Activated CD4-positive, alpha-beta T cell treated with anti-CD3 and anti-CD28 coated beads, Interleukin-2, amount 10 ng/mL, durations not matched to agents 7 days and 5 days (primary cell): ENCODE data around the gene DPP3. TPM values are rescaled to one million over a fixed set of nuclear protein-coding genes. Genes with fewer than 3 reads are reported as not detected.

Experiments used
- CTCF ChIA-PET: fragments of 350-600 bp; sonication (Branson Sonifier 250); formaldehyde crosslinking; loops from one replicate; lab custom pipeline; 2021; ENCODE audit warnings: antibody characterized with exemption; lab: Charles Lee
- POLR2A ChIA-PET: fragments of 350-600 bp; sonication (Branson Sonifier 250); formaldehyde crosslinking; loops from one replicate; lab custom pipeline; 2021; ENCODE audit warnings: antibody characterized with exemption; lab: Charles Lee
- DNase-seq: peaks from one replicate; pipeline ENCODE4 v3.0.0-alpha.2; 2020
- H3K27ac Mint-ChIP-seq: one replicate; pipeline ENCODE4 v1.8.0; 2021; ENCODE audit warnings: mild to moderate bottlenecking, moderate library complexity, mixed read lengths
- H3K27me3 Mint-ChIP-seq: one replicate; pipeline ENCODE4 v1.8.0; 2021; ENCODE audit warnings: mixed read lengths
- H3K36me3 Mint-ChIP-seq: one replicate; pipeline ENCODE4 v1.8.0; 2021; ENCODE audit warnings: low read depth, mixed read lengths
- H3K4me1 Mint-ChIP-seq: one replicate; pipeline ENCODE4 v1.8.0; 2021; ENCODE audit warnings: mixed read lengths
- H3K4me3 Mint-ChIP-seq: one replicate; pipeline ENCODE4 v1.8.0; 2021; ENCODE audit warnings: mild to moderate bottlenecking, moderate library complexity, mixed read lengths
- H3K9me3 Mint-ChIP-seq: one replicate; pipeline ENCODE4 v1.8.0; 2021; ENCODE audit warnings: mixed read lengths
- total RNA-seq, 2 experiments: library from RNA; stranded (reverse); gene quantifications; one replicate each; pipeline ENCODE4 v1.2.3, GENCODE V29; 2021

DPP3 gene
- total RNA-seq, 2 experiments from 2014 or later = 78.4 to 82.3 TPM

- DNase-seq = peak; percentile 29
- no peaks in the 10 kb centered on the region for H3K9me3 Mint-ChIP-seq
- peak within 1 kb of the TSS; percentile 82 for H3K27ac Mint-ChIP-seq
- peak within 1 kb of the TSS; percentile 77 for H3K4me3 Mint-ChIP-seq
- peaks cover 27% of the 10 kb centered on the region for H3K4me1 Mint-ChIP-seq
- ChIA-PET POLR2A (interaction anchor here (0.6 to 1.1 kb wide), 2 partner anchors 12 to 43 kb away, joined by 4 to 5 read pairs; no protein-coding TSS in a partner anchor), CTCF (interaction anchor here (0.5 to 2.1 kb wide), 8 partner anchors 9 to 249 kb away, joined by 3 to 11 read pairs (median 3); partner anchors contain the start of gene RBM4B)
- H3K36me3 Mint-ChIP-seq = peaks cover 9% of the 10 kb centered on the region
- H3K27me3 Mint-ChIP-seq = peaks cover 15% of the 10 kb centered on the region
Measured at GRCh38 chr11:66546368-66546965, 66.2 kb downstream of the DPP3 start, which contains the start of gene ACTN3. ACTN3 (plus strand) TSS chr11:66546903; CDS start chr11:66546938, 35 bp downstream.

- ChIA-PET CTCF (interaction anchor here (0.9 to 2.1 kb wide), 5 partner anchors 8 to 132 kb away, joined by 3 to 11 read pairs (median 3); no protein-coding TSS in a partner anchor), POLR2A (interaction anchor here (1.1 kb wide), 1 partner anchor 12 kb away, joined by 4 read pairs; no protein-coding TSS in a partner anchor)
- H3K4me1 Mint-ChIP-seq = peaks cover 27% of the 10 kb centered on the region
- no peak overlapping the region for H3K27ac Mint-ChIP-seq
- peak overlapping the region; percentile 77 for H3K4me3 Mint-ChIP-seq
- no peaks in the 10 kb centered on the region for H3K9me3 Mint-ChIP-seq
- DNase-seq = no peak
- H3K36me3 Mint-ChIP-seq = peaks cover 4% of the 10 kb centered on the region
- peaks cover 15% of the 10 kb centered on the region for H3K27me3 Mint-ChIP-seq
Measured at GRCh38 chr11:66546966-66547661, 66.9 kb downstream of the DPP3 start.

GRCh38 chr11:66547662-66548009, 67.4 kb downstream of the DPP3 start:
- Mint-ChIP-seq H3K27me3 (peaks cover 15% of the 10 kb centered on the region), H3K27ac (no peak overlapping the region), H3K4me1 (peaks cover 24% of the 10 kb centered on the region), H3K4me3 (peak overlapping the region; percentile 0), H3K9me3 (no peaks in the 10 kb centered on the region), H3K36me3 (peaks cover 4% of the 10 kb centered on the region)
- DNase-seq = no peak
- POLR2A ChIA-PET = no interaction called here
- CTCF ChIA-PET = interaction anchor here (1.0 to 2.1 kb wide), 2 partner anchors 8 to 131 kb away, joined by 3 to 11 read pairs; no protein-coding TSS in a partner anchor

GRCh38 chr11:66548041-66548440, 67.8 kb downstream of the DPP3 start:
- H3K4me3 Mint-ChIP-seq = no peak overlapping the region
- ChIA-PET CTCF (no interaction called here), POLR2A (no interaction called here)
- no peaks in the 10 kb centered on the region for H3K9me3 Mint-ChIP-seq
- no peak overlapping the region for H3K27ac Mint-ChIP-seq
- peaks cover 4% of the 10 kb centered on the region for H3K36me3 Mint-ChIP-seq
- peaks cover 21% of the 10 kb centered on the region for H3K4me1 Mint-ChIP-seq
- DNase-seq = no peak
- H3K27me3 Mint-ChIP-seq = peaks cover 15% of the 10 kb centered on the region

DNA sequence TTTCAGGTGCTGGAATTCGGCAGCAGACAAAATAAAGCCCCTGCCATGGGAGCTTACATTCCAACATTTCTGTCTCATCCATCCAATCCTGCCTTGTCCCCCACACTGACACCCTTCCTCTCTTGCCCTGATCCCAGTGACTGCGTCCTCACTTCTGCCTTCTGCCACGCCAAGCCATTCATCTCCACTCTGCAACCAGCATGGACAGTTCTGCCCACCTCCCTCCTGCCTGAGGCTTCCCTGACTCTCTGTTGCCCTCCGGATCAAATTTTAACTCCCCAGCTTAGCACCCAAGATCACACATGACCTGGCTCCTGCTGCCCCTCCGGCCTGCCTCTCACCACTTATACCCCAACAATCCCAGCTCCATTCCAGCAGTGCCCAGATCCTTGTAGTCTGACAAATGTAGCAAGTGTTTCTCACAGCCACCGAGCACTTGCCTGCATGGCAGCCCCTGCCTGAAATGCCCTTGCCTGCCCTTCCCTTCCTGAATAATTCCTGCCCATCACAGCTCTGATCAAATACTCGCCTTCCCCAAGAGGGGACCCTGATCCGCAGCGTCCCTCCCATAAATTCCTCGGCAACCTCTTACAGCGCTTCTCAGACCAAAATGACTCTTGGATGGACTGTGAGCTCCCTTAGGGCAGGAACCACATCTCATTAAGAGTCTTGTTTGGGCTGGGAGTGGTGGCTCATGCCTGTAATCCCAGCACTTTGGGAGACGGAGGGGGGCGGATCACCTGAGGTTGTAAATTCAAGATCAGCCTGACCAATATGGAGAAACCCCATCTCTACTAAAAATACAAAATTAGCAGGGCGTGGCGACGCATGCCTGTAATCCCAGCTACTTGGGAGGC, 68.8 kb downstream of the DPP3 start:
- H3K9me3 Mint-ChIP-seq = no peaks in the 10 kb centered on the region
- POLR2A ChIA-PET = no interaction called here

GRCh38 chr11:66549696-66550095, 69.5 kb downstream of the DPP3 start:
- no peak overlapping the region for H3K27ac Mint-ChIP-seq

More for the DNA sequence above, 68.8 kb downstream of the DPP3 start:
- DNase-seq = no peak
- peaks cover 12% of the 10 kb centered on the region for H3K4me1 Mint-ChIP-seq
- no peak overlapping the region for H3K4me3 Mint-ChIP-seq
- H3K36me3 Mint-ChIP-seq = no peaks in the 10 kb centered on the region
- peaks cover 15% of the 10 kb centered on the region for H3K27me3 Mint-ChIP-seq
- H3K27ac Mint-ChIP-seq = no peak overlapping the region
- CTCF ChIA-PET = no interaction called here

DNA sequence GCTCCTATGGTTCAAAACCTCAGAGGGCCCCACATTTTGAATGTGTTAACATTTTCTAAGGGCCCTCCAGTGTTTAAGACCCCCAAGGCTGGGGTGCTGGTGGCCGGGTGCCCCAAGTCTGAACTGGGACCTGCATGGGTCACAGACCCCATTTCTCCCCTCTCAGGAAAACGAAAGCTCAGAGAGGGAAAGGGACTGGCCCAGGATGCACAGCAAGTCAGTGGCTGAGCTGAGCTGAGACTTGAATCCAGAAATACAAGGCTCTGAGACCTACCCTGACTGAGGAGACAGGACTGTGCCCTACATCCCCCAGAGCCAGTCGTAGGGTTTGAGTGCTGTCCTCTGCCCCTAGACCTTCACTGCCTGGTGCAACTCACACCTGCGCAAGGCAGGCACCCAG, 70.7 kb downstream of the DPP3 start:
- no peak overlapping the region for H3K27ac Mint-ChIP-seq
- H3K4me1 Mint-ChIP-seq = peaks cover 4% of the 10 kb centered on the region
- no peak overlapping the region for H3K4me3 Mint-ChIP-seq
- no peaks in the 10 kb centered on the region for H3K9me3 Mint-ChIP-seq
- no peaks in the 10 kb centered on the region for H3K36me3 Mint-ChIP-seq
- peaks cover 15% of the 10 kb centered on the region for H3K27me3 Mint-ChIP-seq
- POLR2A ChIA-PET = no interaction called here
- CTCF ChIA-PET = no interaction called here
- no peak for DNase-seq

More at GRCh38 chr11:66549696-66550095, 69.5 kb downstream of the DPP3 start:
- CTCF ChIA-PET = no interaction called here
- H3K4me3 Mint-ChIP-seq = no peak overlapping the region
- POLR2A ChIA-PET = no interaction called here
- no peaks in the 10 kb centered on the region for H3K9me3 Mint-ChIP-seq
- no peaks in the 10 kb centered on the region for H3K36me3 Mint-ChIP-seq
- no peak for DNase-seq
- peaks cover 7% of the 10 kb centered on the region for H3K4me1 Mint-ChIP-seq
- H3K27me3 Mint-ChIP-seq = peaks cover 15% of the 10 kb centered on the region

DNA sequence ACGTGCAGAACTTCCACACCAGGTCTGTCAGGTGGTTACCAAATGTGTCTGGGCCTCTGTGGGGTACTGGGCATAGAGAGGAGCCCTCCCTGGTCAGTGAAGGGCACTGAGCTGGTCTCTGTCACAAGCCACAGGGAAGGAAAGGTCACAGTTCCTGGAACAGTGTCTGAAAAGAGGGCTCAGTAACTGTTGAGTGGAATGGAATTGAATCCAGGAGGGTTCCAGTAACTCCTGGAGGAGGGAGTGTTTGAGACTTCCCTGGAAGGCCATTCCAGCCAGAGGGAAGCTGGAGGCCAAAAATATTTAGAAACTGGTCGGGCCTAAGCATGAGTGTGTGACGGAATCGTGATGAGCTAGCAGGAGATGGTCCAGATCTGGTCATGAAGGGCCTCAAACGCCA, 74.4 kb downstream of the DPP3 start:
- Mint-ChIP-seq H3K4me3 (no peak overlapping the region), H3K27me3 (peaks cover 8% of the 10 kb centered on the region), H3K27ac (no peak overlapping the region), H3K36me3 (no peaks in the 10 kb centered on the region), H3K4me1 (peaks cover 4% of the 10 kb centered on the region), H3K9me3 (no peaks in the 10 kb centered on the region)
- ChIA-PET POLR2A (no interaction called here), CTCF (interaction anchor here (0.7 to 1.8 kb wide), 4 partner anchors 8 to 124 kb away, joined by 3 to 11 read pairs (median 6); partner anchors contain the start of genes ACTN3, MRPL11, RBM4B and ZDHHC24)
- no peak for DNase-seq

DNA sequence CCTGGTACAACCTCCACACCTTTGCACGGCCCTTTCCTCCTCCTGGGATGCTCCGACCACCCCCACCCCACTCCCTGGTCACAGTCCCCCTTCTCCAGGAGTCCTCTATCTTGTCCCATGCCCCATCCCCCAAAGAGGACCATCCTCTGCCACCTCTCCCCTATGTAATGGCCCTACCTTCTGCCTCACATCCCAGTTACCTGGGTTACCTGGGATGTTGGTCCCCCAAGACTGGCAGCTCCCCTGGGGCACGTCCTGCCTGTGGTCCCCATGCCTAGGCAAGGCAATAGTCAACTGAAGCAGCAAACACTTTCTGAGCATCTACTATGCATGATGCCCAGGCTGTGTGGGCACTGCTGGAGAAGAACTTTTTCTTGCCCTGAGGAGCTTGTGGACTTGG, 75.2 kb downstream of the DPP3 start:
- H3K9me3 Mint-ChIP-seq = no peaks in the 10 kb centered on the region
- no peak for DNase-seq
- ChIA-PET CTCF (interaction anchor here (0.6 to 1.8 kb wide), 4 partner anchors 9 to 123 kb away, joined by 3 to 11 read pairs (median 6); partner anchors contain the start of genes ACTN3, RBM4B and ZDHHC24), POLR2A (no interaction called here)
- H3K27ac Mint-ChIP-seq = no peak overlapping the region
- no peaks in the 10 kb centered on the region for H3K36me3 Mint-ChIP-seq
- peaks cover 6% of the 10 kb centered on the region for H3K27me3 Mint-ChIP-seq
- H3K4me1 Mint-ChIP-seq = peaks cover 4% of the 10 kb centered on the region
- no peak overlapping the region for H3K4me3 Mint-ChIP-seq

DNA sequence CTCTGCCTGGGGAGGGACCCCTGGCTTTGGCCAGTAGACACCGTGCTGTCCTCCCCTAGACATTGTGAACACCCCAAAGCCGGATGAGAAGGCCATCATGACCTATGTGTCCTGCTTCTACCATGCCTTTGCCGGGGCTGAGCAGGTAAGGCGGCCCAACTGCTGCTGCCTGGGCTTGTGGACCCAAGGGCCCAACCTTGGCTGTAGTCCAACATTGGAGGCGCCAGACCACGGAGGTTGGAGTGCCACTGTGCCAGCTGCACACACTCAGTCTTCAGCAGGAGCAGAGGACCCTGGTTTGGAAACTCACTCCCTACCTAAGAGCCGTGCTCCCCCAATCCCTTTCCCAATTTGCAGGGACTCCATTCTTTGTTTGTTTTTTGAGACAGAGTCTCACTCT, 75.9 kb downstream of the DPP3 start:
- peaks cover 7% of the 10 kb centered on the region for H3K27me3 Mint-ChIP-seq

GRCh38 chr11:66557733-66558326, 77.6 kb downstream of the DPP3 start:
- Mint-ChIP-seq H3K27me3 (peaks cover 7% of the 10 kb centered on the region), H3K9me3 (no peaks in the 10 kb centered on the region), H3K36me3 (no peaks in the 10 kb centered on the region), H3K4me3 (no peak overlapping the region), H3K4me1 (peaks cover 4% of the 10 kb centered on the region), H3K27ac (no peak overlapping the region)
- no peak for DNase-seq
- POLR2A ChIA-PET = interaction anchor here (0.6 kb wide), 1 partner anchor 56 kb away, joined by 7 read pairs; no protein-coding TSS in a partner anchor
- CTCF ChIA-PET = interaction anchor here (1.2 kb wide), 1 partner anchor 12 kb away, joined by 3 read pairs; the partner anchor contains the start of gene ZDHHC24

More for the DNA sequence above, 75.9 kb downstream of the DPP3 start:
- Mint-ChIP-seq H3K4me1 (peaks cover 4% of the 10 kb centered on the region), H3K9me3 (no peaks in the 10 kb centered on the region), H3K4me3 (no peak overlapping the region), H3K27ac (no peak overlapping the region), H3K36me3 (no peaks in the 10 kb centered on the region)
- DNase-seq = no peak
- POLR2A ChIA-PET = no interaction called here
- CTCF ChIA-PET = interaction anchor here (0.6 to 1.8 kb wide), 3 partner anchors 10 to 123 kb away, joined by 3 to 11 read pairs (median 10); partner anchors contain the start of genes ACTN3, RBM4B and ZDHHC24
